Karpas-422 (cell line): ENCODE results near the gene RGS2. TPM values are rescaled to one million over a fixed set of nuclear protein-coding genes. Genes with fewer than 3 reads are reported as not detected.

ENCODE experiments used
- DNase-seq: peaks from one replicate; pipeline ENCODE4 v3.0.0-alpha.2; 2015
- H2AFZ ChIP-seq: fragments of 200-600 bp; sonication (generic); 2 replicates; pipeline ENCODE4 v1.6.1; 2014; ENCODE audit warnings: antibody characterized with exemption, low read length, mixed read lengths
- H3K27ac ChIP-seq: fragments of 200-600 bp; sonication (generic); 2 replicates; pipeline ENCODE4 v1.5.1; 2014; ENCODE audit warnings: mild to moderate bottlenecking, low read length, moderate library complexity
- H3K27me3 ChIP-seq: fragments of 200-600 bp; sonication (generic); 2 replicates; pipeline ENCODE4 v1.6.1; 2014; ENCODE audit warnings: low read length, mixed read lengths
- H3K36me3 ChIP-seq: fragments of 200-600 bp; sonication (generic); 2 replicates; pipeline ENCODE4 v1.6.1; 2014; ENCODE audit warnings: low read length, mixed read lengths; ENCODE audit not compliant: insufficient read depth
- H3K4me1 ChIP-seq: fragments of 200-600 bp; sonication (generic); 2 replicates; pipeline ENCODE4 v1.6.1; 2014; ENCODE audit warnings: mild to moderate bottlenecking, low read length, mixed read lengths
- H3K4me2 ChIP-seq: fragments of 200-600 bp; sonication (generic); 2 replicates; pipeline ENCODE4 v1.6.1; 2014; ENCODE audit warnings: low read length, low read depth, mild to moderate bottlenecking; ENCODE audit not compliant: poor library complexity, severe bottlenecking
- H3K4me3 ChIP-seq: fragments of 200-600 bp; sonication (generic); 2 replicates; pipeline ENCODE4 v1.5.1; 2014; ENCODE audit warnings: mild to moderate bottlenecking, antibody characterized with exemption, low read length, mixed read lengths
- H3K79me2 ChIP-seq: fragments of 200-600 bp; sonication (generic); 2 replicates; pipeline ENCODE4 v1.6.1; 2014; ENCODE audit warnings: mild to moderate bottlenecking, low read length, mixed read lengths
- H3K9ac ChIP-seq: fragments of 200-600 bp; sonication (generic); 2 replicates; pipeline ENCODE4 v1.6.0; 2014; ENCODE audit warnings: low read length
- H3K9me2 ChIP-seq: fragments of 200-600 bp; sonication (generic), shearing (Covaris generic); replicated peaks from 2 replicates; pipeline ENCODE4 v1.6.0; 2014; ENCODE audit warnings: mild to moderate bottlenecking, low read length, moderate library complexity; ENCODE audit not compliant: insufficient read depth
- H3K9me3 ChIP-seq: fragments of 300-700, 200-600 bp; sonication (generic); 2 replicates; pipeline ENCODE4 v1.6.1; 2014; ENCODE audit warnings: low read length, mixed read lengths
- H4K20me1 ChIP-seq: fragments of 200-600 bp; sonication (generic); 2 replicates; pipeline ENCODE4 v1.6.1; 2014; ENCODE audit warnings: mild to moderate bottlenecking, antibody characterized with exemption, low read length, low read depth; ENCODE audit not compliant: insufficient read depth
- total RNA-seq: library from RNA; depleted of rRNA; stranded (reverse); fragments of >200 nt; shearing (Covaris generic); gene quantifications from 2 replicates; pipeline ENCODE4 v1.2.3, GENCODE V29; 2014; ENCODE audit warnings: low replicate concordance

The RGS2 gene
- total RNA-seq, 1 experiment from 2014 or later, result 39.8 TPM

DNA sequence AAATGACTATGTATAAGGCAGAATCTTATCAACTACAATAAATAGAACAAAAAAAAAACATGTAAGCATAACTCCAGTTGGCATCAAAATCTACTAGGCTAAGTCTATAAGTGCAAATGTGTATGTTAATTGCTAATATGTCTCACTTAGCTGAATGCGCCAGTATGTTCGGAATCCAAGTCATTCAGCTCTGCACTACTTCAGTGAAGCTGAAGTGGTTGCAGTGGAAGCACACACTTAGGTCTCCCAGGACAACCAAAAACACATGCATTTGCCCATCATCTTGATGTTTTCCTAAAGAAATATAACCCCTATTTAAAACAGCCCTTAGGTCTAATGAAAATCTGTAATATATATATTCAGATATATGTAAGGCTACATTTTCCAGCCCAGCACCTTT is 41.0 kb upstream of the RGS2 start:
- H4K20me1 ChIP-seq, result no peaks in the 10 kb centered on the region
- no peak overlapping the region for H3K9ac ChIP-seq
- no peaks in the 10 kb centered on the region for H3K79me2 ChIP-seq
- DNase-seq, result no peak
- H3K9me2 ChIP-seq, result no peaks in the 10 kb centered on the region
- H3K9me3 ChIP-seq, result no peaks in the 10 kb centered on the region
- no peak overlapping the region for H2AFZ ChIP-seq
- no peaks in the 10 kb centered on the region for H3K4me1 ChIP-seq
- H3K36me3 ChIP-seq, result no peaks in the 10 kb centered on the region
- no peak overlapping the region for H3K4me2 ChIP-seq
- no peak overlapping the region for H3K27ac ChIP-seq
- H3K4me3 ChIP-seq, result no peak overlapping the region
- no peaks in the 10 kb centered on the region for H3K27me3 ChIP-seq

DNA sequence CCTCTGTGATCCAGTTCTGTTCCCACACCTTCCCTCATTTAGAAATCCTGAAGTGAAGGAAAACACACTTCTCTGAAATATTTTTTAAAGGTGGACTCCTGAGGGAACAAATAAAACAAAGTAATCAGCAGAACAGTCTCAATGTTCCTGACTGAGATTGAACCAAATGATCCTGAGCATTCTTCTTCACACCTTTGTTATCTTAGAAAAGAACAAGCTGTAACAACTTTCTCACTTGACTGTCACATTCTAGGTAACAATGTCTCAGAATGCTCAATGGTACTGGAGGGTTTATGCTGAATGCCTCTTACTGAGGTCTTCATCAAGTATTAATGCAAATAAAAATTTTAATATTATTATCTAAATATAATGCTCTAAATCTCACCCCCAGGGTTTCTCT is 40.4 kb upstream of the RGS2 start:
- no peaks in the 10 kb centered on the region for H3K79me2 ChIP-seq
- no peaks in the 10 kb centered on the region for H3K9me3 ChIP-seq
- H4K20me1 ChIP-seq, result no peaks in the 10 kb centered on the region
- no peak overlapping the region for H3K27ac ChIP-seq
- no peaks in the 10 kb centered on the region for H3K9me2 ChIP-seq
- H2AFZ ChIP-seq, result no peak overlapping the region
- H3K27me3 ChIP-seq, result no peaks in the 10 kb centered on the region
- no peak overlapping the region for H3K9ac ChIP-seq
- no peak for DNase-seq
- H3K4me2 ChIP-seq, result no peak overlapping the region
- no peaks in the 10 kb centered on the region for H3K36me3 ChIP-seq
- no peaks in the 10 kb centered on the region for H3K4me1 ChIP-seq
- H3K4me3 ChIP-seq, result no peak overlapping the region

DNA sequence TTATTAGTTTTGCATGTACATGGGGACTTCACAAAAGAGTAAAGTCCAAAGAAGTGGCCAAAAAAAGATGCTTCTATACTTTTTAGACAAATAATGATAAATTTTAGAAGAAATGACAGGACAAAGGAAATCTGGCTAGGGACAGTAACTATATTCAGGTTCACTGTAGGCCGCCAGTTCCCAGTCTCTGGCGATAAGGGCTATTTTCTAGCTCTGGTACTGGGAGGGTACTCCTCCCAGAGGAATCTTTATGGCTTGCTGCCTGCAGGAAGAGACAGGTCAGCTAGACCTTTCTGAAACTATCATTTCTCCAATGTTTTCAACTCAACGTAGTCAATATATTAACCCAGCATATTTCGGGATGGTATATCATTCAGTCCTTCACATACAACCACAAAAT is 37.5 kb upstream of the RGS2 start:
- H3K9ac ChIP-seq, result no peak overlapping the region
- H3K4me2 ChIP-seq, result no peak overlapping the region
- 0 out of 2 replicates have a peak, but pooled peaks cover 3% of the 10 kb centered on the region for H3K27me3 ChIP-seq
- H3K4me1 ChIP-seq, result no peaks in the 10 kb centered on the region
- DNase-seq, result no peak
- H3K79me2 ChIP-seq, result no peaks in the 10 kb centered on the region
- no peak overlapping the region for H2AFZ ChIP-seq
- no peaks in the 10 kb centered on the region for H3K9me3 ChIP-seq
- H3K27ac ChIP-seq, result no peak overlapping the region
- no peaks in the 10 kb centered on the region for H3K36me3 ChIP-seq
- no peaks in the 10 kb centered on the region for H3K9me2 ChIP-seq
- H4K20me1 ChIP-seq, result no peaks in the 10 kb centered on the region
- no peak overlapping the region for H3K4me3 ChIP-seq

DNA sequence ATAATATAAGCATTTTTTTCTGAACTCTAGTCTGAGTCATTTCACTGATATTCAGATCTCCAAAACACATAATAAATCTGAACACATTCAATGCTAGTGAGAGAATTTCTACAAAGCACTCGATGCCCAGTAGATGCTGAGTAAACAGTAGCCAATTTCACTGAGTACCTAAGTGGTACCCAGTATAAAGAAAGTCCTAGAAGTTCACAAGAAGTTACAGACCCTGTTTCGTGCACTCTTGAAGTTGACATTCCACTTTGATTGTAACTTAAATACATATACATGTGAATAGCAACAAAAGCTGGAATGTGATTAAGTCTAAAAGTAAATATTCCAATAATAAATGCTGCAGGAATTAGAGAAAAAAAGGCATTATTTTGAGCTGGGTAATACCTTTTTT is 33.2 kb upstream of the RGS2 start:
- no peak overlapping the region for H3K4me3 ChIP-seq
- H3K9me3 ChIP-seq, result no peaks in the 10 kb centered on the region
- no peak overlapping the region for H3K4me2 ChIP-seq
- DNase-seq, result no peak
- H2AFZ ChIP-seq, result no peak overlapping the region
- no peaks in the 10 kb centered on the region for H4K20me1 ChIP-seq
- H3K4me1 ChIP-seq, result no peaks in the 10 kb centered on the region
- H3K27me3 ChIP-seq, result 0 out of 2 replicates have a peak, but pooled peaks cover 3% of the 10 kb centered on the region
- no peaks in the 10 kb centered on the region for H3K79me2 ChIP-seq
- H3K9me2 ChIP-seq, result no peaks in the 10 kb centered on the region
- no peak overlapping the region for H3K27ac ChIP-seq
- no peak overlapping the region for H3K9ac ChIP-seq
- H3K36me3 ChIP-seq, result no peaks in the 10 kb centered on the region

DNA sequence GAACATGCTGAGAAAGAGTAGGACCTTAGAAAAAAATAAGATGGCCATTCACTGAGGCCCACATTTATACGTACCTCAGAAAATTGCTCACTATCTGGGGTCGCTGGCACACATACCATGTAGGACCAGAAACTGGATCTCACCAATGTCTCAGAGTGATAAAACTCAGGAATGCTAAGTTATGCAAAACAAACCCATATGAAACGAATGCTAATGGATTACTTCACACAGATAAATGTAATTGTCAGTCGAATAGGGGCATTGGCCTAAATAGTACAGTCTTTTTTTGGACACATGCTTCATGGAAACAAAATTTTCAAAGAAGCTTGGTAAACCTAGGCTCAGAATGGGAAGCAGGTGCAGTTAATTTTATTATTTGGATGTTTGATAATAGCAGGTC is 32.6 kb upstream of the RGS2 start:
- Histone ChIP-seq H3K27me3 (0 out of 2 replicates have a peak, but pooled peaks cover 3% of the 10 kb centered on the region), H2AFZ (no peak overlapping the region), H3K9ac (no peak overlapping the region), H3K4me2 (no peak overlapping the region), H3K4me1 (no peaks in the 10 kb centered on the region), H3K79me2 (no peaks in the 10 kb centered on the region), H3K9me2 (no peaks in the 10 kb centered on the region), H3K9me3 (no peaks in the 10 kb centered on the region), H3K27ac (no peak overlapping the region), H4K20me1 (no peaks in the 10 kb centered on the region), H3K36me3 (no peaks in the 10 kb centered on the region), H3K4me3 (no peak overlapping the region)
- no peak for DNase-seq

DNA sequence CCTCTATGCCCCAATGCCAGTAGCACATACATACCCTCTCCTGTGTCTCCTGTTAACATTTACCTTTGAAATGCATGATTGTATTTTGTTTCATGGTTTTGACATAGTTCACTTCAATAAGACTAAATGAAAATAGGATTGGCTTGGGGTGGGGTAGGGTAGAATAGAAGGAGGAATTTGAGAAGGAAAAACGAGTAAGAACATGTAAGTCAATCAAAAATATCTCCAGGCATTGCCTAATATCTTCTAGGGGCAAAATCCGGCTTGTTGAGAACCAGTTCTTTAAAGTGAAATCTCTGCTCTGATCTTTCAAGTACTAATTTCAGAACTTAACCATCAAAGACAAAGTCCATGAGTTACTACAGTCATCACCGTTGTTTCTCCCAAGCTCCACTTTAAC is 31.8 kb upstream of the RGS2 start:
- Histone ChIP-seq H3K4me1 (no peaks in the 10 kb centered on the region), H3K9me3 (no peaks in the 10 kb centered on the region)
- no peak for DNase-seq

DNA sequence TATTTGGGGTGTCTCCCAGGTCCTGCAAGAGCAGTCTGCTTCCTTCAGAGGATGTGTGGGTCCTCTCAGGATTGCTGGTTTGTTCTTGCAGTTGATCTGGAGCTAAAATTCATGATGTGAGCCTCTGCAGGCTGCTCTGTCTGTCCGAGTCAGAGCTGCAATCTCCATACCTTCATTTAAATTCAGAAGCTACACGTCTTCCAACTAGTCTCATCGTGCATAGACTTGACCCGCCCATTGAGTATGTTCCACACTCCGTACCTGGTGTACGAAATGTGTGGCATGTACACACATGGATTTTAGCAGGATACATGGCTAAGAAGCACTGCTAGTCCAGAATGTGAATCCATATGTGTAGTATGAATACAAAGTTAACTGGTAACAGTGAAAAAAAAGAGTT is 25.0 kb upstream of the RGS2 start:
- no peak overlapping the region for H3K4me2 ChIP-seq
- no peaks in the 10 kb centered on the region for H3K36me3 ChIP-seq
- DNase-seq, result no peak
- H3K4me1 ChIP-seq, result no peaks in the 10 kb centered on the region
- no peaks in the 10 kb centered on the region for H4K20me1 ChIP-seq
- H3K4me3 ChIP-seq, result no peak overlapping the region
- no peaks in the 10 kb centered on the region for H3K27me3 ChIP-seq
- no peaks in the 10 kb centered on the region for H3K9me2 ChIP-seq
- H3K9ac ChIP-seq, result no peak overlapping the region
- no peaks in the 10 kb centered on the region for H3K9me3 ChIP-seq
- no peak overlapping the region for H2AFZ ChIP-seq
- no peaks in the 10 kb centered on the region for H3K79me2 ChIP-seq
- no peak overlapping the region for H3K27ac ChIP-seq

More for the DNA sequence above, 31.8 kb upstream of the RGS2 start:
- Histone ChIP-seq H3K27me3 (0 out of 2 replicates have a peak, but pooled peaks cover 3% of the 10 kb centered on the region), H3K4me3 (no peak overlapping the region), H3K27ac (no peak overlapping the region), H3K36me3 (no peaks in the 10 kb centered on the region), H3K79me2 (no peaks in the 10 kb centered on the region), H4K20me1 (no peaks in the 10 kb centered on the region), H3K9ac (no peak overlapping the region), H3K9me2 (no peaks in the 10 kb centered on the region), H2AFZ (no peak overlapping the region), H3K4me2 (no peak overlapping the region)

DNA sequence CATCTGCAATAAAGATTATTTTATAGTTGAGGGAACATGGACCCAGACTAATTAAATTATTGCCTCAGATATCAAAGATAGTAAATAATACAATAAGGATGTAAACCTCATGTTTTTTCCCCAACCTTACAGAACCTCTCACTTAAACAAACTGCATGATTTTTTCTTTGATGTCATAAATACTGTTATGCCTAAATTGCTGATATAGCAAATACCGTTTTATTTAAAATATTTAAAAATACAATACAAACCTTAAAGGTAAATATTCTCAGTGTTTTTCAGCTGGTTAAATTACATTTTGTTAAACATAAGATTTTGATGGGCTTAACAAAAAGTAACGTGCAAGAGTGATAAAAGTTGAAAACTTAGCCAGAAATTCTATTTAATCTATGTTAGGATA is 24.4 kb upstream of the RGS2 start:
- no peaks in the 10 kb centered on the region for H3K79me2 ChIP-seq
- H4K20me1 ChIP-seq, result no peaks in the 10 kb centered on the region
- H2AFZ ChIP-seq, result no peak overlapping the region
- H3K27me3 ChIP-seq, result no peaks in the 10 kb centered on the region
- H3K4me3 ChIP-seq, result no peak overlapping the region
- no peaks in the 10 kb centered on the region for H3K9me3 ChIP-seq
- H3K36me3 ChIP-seq, result no peaks in the 10 kb centered on the region
- no peaks in the 10 kb centered on the region for H3K9me2 ChIP-seq
- no peak overlapping the region for H3K27ac ChIP-seq
- H3K4me1 ChIP-seq, result no peaks in the 10 kb centered on the region
- no peak for DNase-seq
- H3K4me2 ChIP-seq, result no peak overlapping the region
- H3K9ac ChIP-seq, result no peak overlapping the region

DNA sequence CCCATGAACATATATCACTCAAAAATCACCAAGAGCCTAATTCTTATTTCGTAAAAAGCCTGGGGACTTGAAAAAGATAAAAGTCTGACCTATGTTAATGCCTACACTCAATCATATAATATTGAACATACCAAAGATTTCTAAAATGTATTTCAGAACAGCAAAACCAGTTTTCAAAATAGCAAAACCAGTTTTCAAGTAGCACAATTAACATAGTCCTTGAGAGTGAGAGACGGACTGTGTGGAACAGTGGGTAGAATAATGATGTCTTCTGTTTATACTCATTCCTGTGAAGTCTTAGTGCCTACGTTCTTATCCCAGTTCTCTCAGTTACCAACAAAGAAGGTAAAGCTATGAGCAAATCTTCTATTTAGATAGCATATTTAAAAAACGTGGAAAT is 22.3 kb upstream of the RGS2 start:
- no peaks in the 10 kb centered on the region for H3K36me3 ChIP-seq
- no peaks in the 10 kb centered on the region for H3K27me3 ChIP-seq
- H3K27ac ChIP-seq, result no peak overlapping the region
- no peaks in the 10 kb centered on the region for H3K9me3 ChIP-seq
- no peak overlapping the region for H3K4me3 ChIP-seq
- H3K79me2 ChIP-seq, result no peaks in the 10 kb centered on the region
- H3K9me2 ChIP-seq, result no peaks in the 10 kb centered on the region
- DNase-seq, result no peak
- no peaks in the 10 kb centered on the region for H3K4me1 ChIP-seq
- H3K4me2 ChIP-seq, result no peak overlapping the region
- no peak overlapping the region for H2AFZ ChIP-seq
- H4K20me1 ChIP-seq, result no peaks in the 10 kb centered on the region
- no peak overlapping the region for H3K9ac ChIP-seq
